ENCODE results near the gene CNN1. TPM values are rescaled to one million over a fixed set of nuclear protein-coding genes. Genes with fewer than 3 reads are reported as not detected.

CNN1 gene
- 10 to 100 TPM in 2 of 4 donors, 1 to 10 TPM in 2; 1.1 to 44.8 (median 15.9) TPM for polyA plus RNA-seq
- long read RNA-seq, donor 1: 0 reads
- long read RNA-seq, donor 2, transcript CNN1-201 (7 exons, 1,633 nt): major isoform, 6 of 6 reads
- long read RNA-seq, donor 2, partial matches to known transcripts: 0 of 6 reads
- long read RNA-seq, donor 2, other reads (novel, unspliced or antisense): 0 of 6 reads
- long read RNA-seq, donor 3, transcript CNN1-201 (7 exons, 1,633 nt): major isoform, 16 of 32 reads
- long read RNA-seq, donor 3, partial matches to known transcripts: 16 of 32 reads
- long read RNA-seq, donor 3, other reads (novel, unspliced or antisense): 0 of 32 reads
- long read RNA-seq, donor 4, partial matches to known transcripts: 0 of 2 reads
- long read RNA-seq, donor 4, other reads (novel, unspliced or antisense): 0 of 2 reads
- long read RNA-seq, donor 5, partial matches to known transcripts: 0 of 2 reads
- long read RNA-seq, donor 5, other reads (novel, unspliced or antisense): 0 of 2 reads
- long read RNA-seq, donor 6, transcript CNN1-201 (7 exons, 1,633 nt): major isoform, 35 of 35 reads
- long read RNA-seq, donor 6, partial matches to known transcripts: 0 of 35 reads
- long read RNA-seq, donor 6, other reads (novel, unspliced or antisense): 0 of 35 reads
- long read RNA-seq, donor 7, transcript CNN1-201 (7 exons, 1,633 nt): major isoform, 80 of 117 reads
- long read RNA-seq, donor 7, partial matches to known transcripts: 9 of 117 reads
- long read RNA-seq, donor 7, other reads (novel, unspliced or antisense): 28 of 117 reads
- long read RNA-seq, donor 8: 0 reads
- long read RNA-seq, donor 9, transcript CNN1-201 (7 exons, 1,633 nt): major isoform, 8 of 8 reads
- long read RNA-seq, donor 9, partial matches to known transcripts: 0 of 8 reads
- long read RNA-seq, donor 9, other reads (novel, unspliced or antisense): 0 of 8 reads
- long read RNA-seq, donor 10, transcript CNN1-201 (7 exons, 1,633 nt): major isoform, 141 of 162 reads
- long read RNA-seq, donor 10, partial matches to known transcripts: 16 of 162 reads
- long read RNA-seq, donor 10, other reads (novel, unspliced or antisense): 5 of 162 reads

GRCh38 chr19:11538232-11539036 lies at the start of gene CNN1:
Gene CNN1 (plus strand): TSS chr19:11538851. CDS start chr19:11538928, 77 bp downstream.
- DNase-seq (peak in 1 of 2 donors; percentile 44), FAIRE-seq (no peak)
- 22 to 39% (median 28%) methylated on average over 20 to 21 of the region's 21 CpGs for WGBS, 3 donors
- Histone ChIP-seq H3K27ac (ENCODE audit: low read depth in 1 of 3, low read length in 2 of 3) (peak within 1 kb of the TSS in 2 of 3 donors; percentile 72 to 79), H3K36me3 (ENCODE audit: control insufficient read depth in 3 of 3, insufficient read depth in 2 of 3, low read depth in 1 of 3, low read length in 3 of 3) (no peaks in the 10 kb centered on the region), H3K4me1 (ENCODE audit: control insufficient read depth in 3 of 3, insufficient read depth in 2 of 3, low read depth in 1 of 3, low read length in 2 of 3) (peaks cover 0 to 5% (median 3%) of the 10 kb centered on the region in 3 donors), H3K9me3 (ENCODE audit: control insufficient read depth in 2 of 2, insufficient read depth in 1 of 2, low read depth in 1 of 2, low read length in 1 of 2) (no peaks in the 10 kb centered on the region), H3K27me3 (ENCODE audit: control insufficient read depth in 3 of 3, insufficient read depth in 3 of 3, low read length in 3 of 3) (peaks cover 0 to 34% (median 4%) of the 10 kb centered on the region in 3 donors), H3K4me3 (ENCODE audit: low read depth in 1 of 3, low read length in 3 of 3) (peak within 1 kb of the TSS in 1 of 3 donors; percentile 41)

- H3K36me3 ChIP-seq (ENCODE audit: control insufficient read depth in 3 of 3, insufficient read depth in 2 of 3, low read depth in 1 of 3, low read length in 3 of 3): peaks cover 0 to 71% (median 0%) of the 10 kb centered on the region in 3 donors
- DNase-seq (no peak), FAIRE-seq (no peak)
- no peak overlapping the region for H3K4me3 ChIP-seq (ENCODE audit: low read depth in 1 of 3, low read length in 3 of 3)
- WGBS, 3 donors: 92 to 94% (median 93%) methylated on average over 7 of the region's 7 CpGs
- peaks cover 0 to 18% (median 4%) of the 10 kb centered on the region in 3 donors for H3K4me1 ChIP-seq (ENCODE audit: control insufficient read depth in 3 of 3, insufficient read depth in 2 of 3, low read depth in 1 of 3, low read length in 2 of 3)
- H3K9me3 ChIP-seq (ENCODE audit: control insufficient read depth in 2 of 2, insufficient read depth in 1 of 2, low read depth in 1 of 2, low read length in 1 of 2): no peaks in the 10 kb centered on the region
- H3K27me3 ChIP-seq (ENCODE audit: control insufficient read depth in 3 of 3, insufficient read depth in 3 of 3, low read length in 3 of 3): no peaks in the 10 kb centered on the region
- peak overlapping the region in 1 of 3 donors; percentile 82 for H3K27ac ChIP-seq (ENCODE audit: low read depth in 1 of 3, low read length in 2 of 3)
Measured at GRCh38 chr19:11489378-11489777, 49.3 kb upstream of the CNN1 start.

GRCh38 chr19:11494634-11495285 lies 43.9 kb upstream of the CNN1 start:
- WGBS, 3 donors: 94 to 95% (median 94%) methylated on average over 26 to 27 of the region's 27 CpGs
- no peak for DNase-seq
- Histone ChIP-seq H3K36me3 (ENCODE audit: control insufficient read depth in 3 of 3, insufficient read depth in 2 of 3, low read depth in 1 of 3, low read length in 3 of 3) (peaks cover 0 to 83% (median 2%) of the 10 kb centered on the region in 3 donors), H3K9me3 (ENCODE audit: control insufficient read depth in 2 of 2, insufficient read depth in 1 of 2, low read depth in 1 of 2, low read length in 1 of 2) (no peaks in the 10 kb centered on the region), H3K4me3 (ENCODE audit: low read depth in 1 of 3, low read length in 3 of 3) (no peak overlapping the region), H3K27me3 (ENCODE audit: control insufficient read depth in 3 of 3, insufficient read depth in 3 of 3, low read length in 3 of 3) (no peaks in the 10 kb centered on the region), H3K27ac (ENCODE audit: low read depth in 1 of 3, low read length in 2 of 3) (no peak overlapping the region), H3K4me1 (ENCODE audit: control insufficient read depth in 3 of 3, insufficient read depth in 2 of 3, low read depth in 1 of 3, low read length in 2 of 3) (peaks cover 0 to 16% (median 1%) of the 10 kb centered on the region in 3 donors)
- no peak for FAIRE-seq

GRCh38 chr19:11495481-11495880 lies 43.2 kb upstream of the CNN1 start:
- H3K4me3 ChIP-seq (ENCODE audit: low read depth in 1 of 3, low read length in 3 of 3): no peak overlapping the region
- H3K27ac ChIP-seq (ENCODE audit: low read depth in 1 of 3, low read length in 2 of 3): no peak overlapping the region
- no peaks in the 10 kb centered on the region for H3K9me3 ChIP-seq (ENCODE audit: control insufficient read depth in 2 of 2, insufficient read depth in 1 of 2, low read depth in 1 of 2, low read length in 1 of 2)
- H3K36me3 ChIP-seq (ENCODE audit: control insufficient read depth in 3 of 3, insufficient read depth in 2 of 3, low read depth in 1 of 3, low read length in 3 of 3): peaks cover 0 to 83% (median 2%) of the 10 kb centered on the region in 3 donors
- DNase-seq (no peak), FAIRE-seq (no peak)
- peaks cover 0 to 9% (median 0%) of the 10 kb centered on the region in 3 donors for H3K4me1 ChIP-seq (ENCODE audit: control insufficient read depth in 3 of 3, insufficient read depth in 2 of 3, low read depth in 1 of 3, low read length in 2 of 3)
- 85 to 99% (median 94%) methylated on average over 10 of the region's 10 CpGs for WGBS, 3 donors
- H3K27me3 ChIP-seq (ENCODE audit: control insufficient read depth in 3 of 3, insufficient read depth in 3 of 3, low read length in 3 of 3): no peaks in the 10 kb centered on the region

GRCh38 chr19:11495885-11496284 lies 42.8 kb upstream of the CNN1 start:
- FAIRE-seq: no peak
- Histone ChIP-seq H3K4me1 (ENCODE audit: control insufficient read depth in 3 of 3, insufficient read depth in 2 of 3, low read depth in 1 of 3, low read length in 2 of 3) (peaks cover 0 to 6% (median 0%) of the 10 kb centered on the region in 3 donors), H3K36me3 (ENCODE audit: control insufficient read depth in 3 of 3, insufficient read depth in 2 of 3, low read depth in 1 of 3, low read length in 3 of 3) (peaks cover 0 to 85% (median 2%) of the 10 kb centered on the region in 3 donors), H3K4me3 (ENCODE audit: low read depth in 1 of 3, low read length in 3 of 3) (no peak overlapping the region), H3K27me3 (ENCODE audit: control insufficient read depth in 3 of 3, insufficient read depth in 3 of 3, low read length in 3 of 3) (no peaks in the 10 kb centered on the region), H3K27ac (ENCODE audit: low read depth in 1 of 3, low read length in 2 of 3) (no peak overlapping the region), H3K9me3 (ENCODE audit: control insufficient read depth in 2 of 2, insufficient read depth in 1 of 2, low read depth in 1 of 2, low read length in 1 of 2) (no peaks in the 10 kb centered on the region)
- WGBS, 3 donors: 96% methylated on average over 22 of the region's 22 CpGs
- no peak for DNase-seq

- Histone ChIP-seq H3K4me1 (ENCODE audit: control insufficient read depth in 3 of 3, insufficient read depth in 2 of 3, low read depth in 1 of 3, low read length in 2 of 3) (no peaks in the 10 kb centered on the region), H3K27ac (ENCODE audit: low read depth in 1 of 3, low read length in 2 of 3) (peak overlapping the region in 1 of 3 donors; percentile 9), H3K27me3 (ENCODE audit: control insufficient read depth in 3 of 3, insufficient read depth in 3 of 3, low read length in 3 of 3) (no peaks in the 10 kb centered on the region), H3K36me3 (ENCODE audit: control insufficient read depth in 3 of 3, insufficient read depth in 2 of 3, low read depth in 1 of 3, low read length in 3 of 3) (peaks cover 0 to 87% (median 2%) of the 10 kb centered on the region in 3 donors), H3K9me3 (ENCODE audit: control insufficient read depth in 2 of 2, insufficient read depth in 1 of 2, low read depth in 1 of 2, low read length in 1 of 2) (no peaks in the 10 kb centered on the region), H3K4me3 (ENCODE audit: low read depth in 1 of 3, low read length in 3 of 3) (no peak overlapping the region)
- FAIRE-seq: no peak
- 64 to 71% (median 71%) methylated on average over 17 of the region's 17 CpGs for WGBS, 3 donors
- peak; percentile 60 to 69 for DNase-seq
Measured at GRCh38 chr19:11496391-11497163, 42.1 kb upstream of the CNN1 start.

GRCh38 chr19:11499220-11499726 lies 39.4 kb upstream of the CNN1 start:
- no peaks in the 10 kb centered on the region for H3K27me3 ChIP-seq (ENCODE audit: control insufficient read depth in 3 of 3, insufficient read depth in 3 of 3, low read length in 3 of 3)
- no peak for DNase-seq
- 84 to 91% (median 85%) methylated on average over 6 of the region's 6 CpGs for WGBS, 3 donors
- H3K9me3 ChIP-seq (ENCODE audit: control insufficient read depth in 2 of 2, insufficient read depth in 1 of 2, low read depth in 1 of 2, low read length in 1 of 2): no peaks in the 10 kb centered on the region
- no peaks in the 10 kb centered on the region for H3K4me1 ChIP-seq (ENCODE audit: control insufficient read depth in 3 of 3, insufficient read depth in 2 of 3, low read depth in 1 of 3, low read length in 2 of 3)
- H3K27ac ChIP-seq (ENCODE audit: low read depth in 1 of 3, low read length in 2 of 3): no peak overlapping the region
- peaks cover 2 to 80% (median 3%) of the 10 kb centered on the region in 3 donors for H3K36me3 ChIP-seq (ENCODE audit: control insufficient read depth in 3 of 3, insufficient read depth in 2 of 3, low read depth in 1 of 3, low read length in 3 of 3)
- H3K4me3 ChIP-seq (ENCODE audit: low read depth in 1 of 3, low read length in 3 of 3): no peak overlapping the region
- FAIRE-seq: no peak

Data from small intestine (tissue), 16 donors.